Measurements from ENCODE around the gene NCAPH2.

NCAPH2 gene

GRCh38 chr22:50520826-50521453 lies 12.9 kb downstream of the NCAPH2 start:
- DNase-seq (ENCODE audit: low read depth): no peak
- no peak overlapping the region for H3K4me3 ChIP-seq (ENCODE audit: low read length)

DNA sequence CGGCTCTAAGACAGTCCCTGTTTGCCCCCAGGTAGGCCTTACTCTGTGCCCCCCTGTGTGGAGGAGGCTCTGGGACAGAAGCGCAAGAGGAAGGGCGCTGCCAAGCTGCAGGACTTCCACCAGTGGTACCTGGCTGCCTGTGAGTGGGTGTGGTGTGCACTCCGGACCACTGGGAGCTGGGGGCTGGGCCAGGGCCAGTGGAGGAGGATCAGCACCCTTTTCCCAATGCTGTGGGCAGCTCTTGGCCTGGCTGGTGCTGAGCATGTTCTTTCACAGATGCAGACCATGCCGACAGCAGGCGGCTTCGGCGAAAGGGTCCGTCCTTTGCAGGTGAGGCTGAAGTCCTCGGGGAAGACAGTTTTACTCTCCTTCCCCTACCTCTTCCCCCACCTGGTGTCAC lies 13.7 kb downstream of the NCAPH2 start:
- no peak overlapping the region for H3K4me3 ChIP-seq (ENCODE audit: low read length)
- no peak for DNase-seq (ENCODE audit: low read depth)
- TF ChIP-seq CTCF (conservative IDR thresholded peaks at IDR 0.05; ENCODE audit: low read depth, low read length): no peak

More at GRCh38 chr22:50520826-50521453, 12.9 kb downstream of the NCAPH2 start:
- TF ChIP-seq CTCF (conservative IDR thresholded peaks at IDR 0.05; ENCODE audit: low read depth, low read length): no peak

DNA sequence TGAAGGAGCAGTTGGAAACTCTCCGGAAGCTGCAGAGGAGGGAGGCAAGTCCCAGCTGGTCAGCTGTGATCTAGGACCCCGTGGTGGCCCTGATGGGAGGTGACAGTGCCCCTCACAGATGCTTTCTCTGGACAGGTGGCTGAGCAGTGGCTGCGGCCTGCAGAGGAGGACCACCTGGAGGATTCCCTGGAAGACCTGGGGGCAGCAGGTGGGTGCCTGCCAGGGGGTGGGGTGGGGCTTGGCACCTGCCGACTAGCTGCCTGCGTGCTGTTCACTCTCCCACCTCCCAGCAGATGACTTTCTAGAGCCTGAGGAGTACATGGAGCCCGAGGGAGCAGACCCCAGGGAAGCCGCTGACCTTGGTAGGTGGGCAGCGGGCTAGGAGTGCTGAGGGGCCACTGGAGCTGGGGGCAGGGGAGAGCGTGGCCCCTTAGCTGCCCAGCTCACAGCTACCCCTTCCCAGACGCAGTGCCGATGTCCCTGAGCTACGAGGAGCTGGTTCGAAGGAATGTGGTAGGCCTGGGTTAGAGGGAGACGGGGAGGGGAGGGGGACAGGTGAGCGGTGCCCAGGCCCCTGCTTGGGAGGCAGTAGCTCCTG lies 14.3 kb downstream of the NCAPH2 start:
- no peak for DNase-seq (ENCODE audit: low read depth)
- TF ChIP-seq CTCF (conservative IDR thresholded peaks at IDR 0.05; ENCODE audit: low read depth, low read length): no peak
- no peak overlapping the region for H3K4me3 ChIP-seq (ENCODE audit: low read length)

DNA sequence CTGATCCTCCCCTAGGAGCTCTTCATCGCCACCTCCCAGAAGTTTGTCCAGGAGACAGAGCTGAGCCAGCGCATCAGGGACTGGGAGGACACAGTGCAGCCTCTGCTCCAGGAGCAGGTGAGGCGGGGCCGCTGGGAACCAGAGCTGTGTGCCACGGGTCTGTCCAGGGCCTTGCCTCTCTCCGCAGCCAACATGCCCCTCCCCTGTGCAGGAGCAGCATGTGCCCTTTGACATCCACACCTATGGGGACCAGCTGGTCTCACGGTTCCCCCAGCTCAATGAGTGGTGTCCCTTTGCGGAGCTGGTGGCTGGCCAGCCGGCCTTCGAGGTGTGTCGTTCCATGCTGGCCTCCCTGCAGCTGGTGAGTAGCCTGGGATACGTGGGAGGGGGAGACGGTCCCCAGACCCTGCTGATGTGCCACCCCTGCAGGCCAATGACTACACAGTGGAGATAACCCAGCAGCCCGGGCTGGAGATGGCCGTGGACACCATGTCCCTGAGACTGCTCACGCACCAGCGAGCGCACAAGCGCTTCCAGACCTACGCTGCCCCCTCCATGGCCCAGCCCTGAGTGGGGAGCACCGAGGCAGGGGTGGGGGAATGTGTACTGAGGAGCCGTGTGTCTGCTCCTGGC lies 14.9 kb downstream of the NCAPH2 start:
- H3K4me3 ChIP-seq (ENCODE audit: low read length): no peak overlapping the region
- DNase-seq (ENCODE audit: low read depth): no peak
- TF ChIP-seq CTCF (conservative IDR thresholded peaks at IDR 0.05; ENCODE audit: low read depth, low read length): no peak

GRCh38 chr22:50523458-50523805 lies 15.4 kb downstream of the NCAPH2 start:
- TF ChIP-seq CTCF (conservative IDR thresholded peaks at IDR 0.05; ENCODE audit: low read depth, low read length): no peak
- no peak for DNase-seq (ENCODE audit: low read depth)

DNA sequence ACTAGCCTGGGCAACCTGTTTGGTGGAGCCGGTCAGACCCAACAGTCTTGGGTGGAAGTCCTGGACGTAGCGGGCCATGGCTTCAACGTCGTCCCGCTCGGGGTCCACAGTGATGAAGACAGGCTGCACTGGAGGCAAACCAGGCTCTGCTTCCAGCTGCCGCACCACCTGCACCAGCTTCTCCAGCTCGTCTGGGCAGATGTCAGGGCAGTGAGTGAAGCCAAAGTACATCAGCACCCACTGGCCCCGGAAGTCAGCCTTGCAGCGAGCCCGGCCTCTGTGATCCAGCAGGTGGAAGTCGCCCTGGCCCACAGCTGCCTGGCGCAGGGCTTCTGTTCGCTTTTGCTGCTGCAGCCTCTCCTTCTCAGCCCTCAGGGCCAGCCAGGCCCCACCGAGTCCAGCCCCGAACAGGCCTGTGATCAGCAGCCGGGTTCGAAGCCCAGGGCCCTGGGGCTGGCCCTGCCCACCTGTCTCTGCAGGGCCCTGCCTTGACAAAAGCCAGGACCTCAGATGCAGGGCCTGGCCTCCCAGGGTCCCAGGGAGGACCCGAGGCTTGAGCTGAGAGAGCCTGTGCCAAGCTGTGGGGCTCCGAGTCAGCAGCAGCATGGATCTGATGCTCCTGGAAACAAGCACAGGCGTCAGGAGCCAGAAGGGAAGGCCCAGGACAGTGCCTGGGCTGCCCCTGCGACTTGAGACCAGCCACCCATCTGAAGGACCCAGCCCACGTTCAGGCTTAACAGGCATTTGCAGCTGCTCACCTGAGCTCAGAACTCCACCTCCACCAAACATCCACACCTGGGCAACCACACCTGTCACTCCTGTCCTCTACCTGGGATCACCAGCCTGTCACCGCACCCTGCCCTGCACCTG lies 16.0 kb downstream of the NCAPH2 start:
- peak overlapping the region; percentile 63 for H3K4me3 ChIP-seq (ENCODE audit: low read length)
- TF ChIP-seq CTCF (conservative IDR thresholded peaks at IDR 0.05; ENCODE audit: low read depth, low read length): no peak
- no peak for DNase-seq (ENCODE audit: low read depth)

More at GRCh38 chr22:50523458-50523805, 15.4 kb downstream of the NCAPH2 start:
- H3K4me3 ChIP-seq (ENCODE audit: low read length): no peak overlapping the region
